Measurements from ENCODE around the gene PFDN2.

PFDN2 gene

GRCh38 chr1:161080441-161081405 lies 37.1 kb downstream of the PFDN2 start:
- H3K27ac ChIP-seq (replicated peaks; ENCODE audit: low read length): no peak overlapping the region
- H3K4me1 ChIP-seq (ENCODE audit: control insufficient read depth in 2 of 2, insufficient read depth in 1 of 2, low read depth in 1 of 2, low read length in 2 of 2): peaks cover 6 to 7% of the 10 kb centered on the region in 2 donors
- no peak overlapping the region for H4K91ac ChIP-seq (ENCODE audit: low read depth, low read length, poor library complexity)
- no peaks in the 10 kb centered on the region for H3K36me3 ChIP-seq (replicated peaks in 1 of 2; ENCODE audit: control insufficient read depth in 2 of 2, insufficient read depth in 2 of 2, low read length in 2 of 2)
- no peaks in the 10 kb centered on the region for H3K9me3 ChIP-seq (replicated peaks in 1 of 2; ENCODE audit: control insufficient read depth in 2 of 2, insufficient read depth in 1 of 2, low read depth in 1 of 2, low read length in 2 of 2)
- no peak overlapping the region for H4K8ac ChIP-seq (ENCODE audit: low read depth, low read length)
- no peak for DNase-seq (ENCODE audit: low spot score)
- H2BK12ac ChIP-seq (ENCODE audit: low read length): no peak overlapping the region
- peak overlapping the region; percentile 35 for H3K18ac ChIP-seq (ENCODE audit: low read length)
- no peak overlapping the region for H2AFZ ChIP-seq (ENCODE audit: low read length)
- no peak overlapping the region for H3K4ac ChIP-seq (ENCODE audit: low read length)
- H2BK5ac ChIP-seq (ENCODE audit: low read length): no peak overlapping the region
- H2AK5ac ChIP-seq (ENCODE audit: low read depth, low read length): no peak overlapping the region
- H3K27me3 ChIP-seq (ENCODE audit: control insufficient read depth in 3 of 3, insufficient read depth in 3 of 3, low read depth in 1 of 3, low read length in 3 of 3): peaks cover 0 to 8% (median 0%) of the 10 kb centered on the region in 3 experiments
- H3K79me1 ChIP-seq (ENCODE audit: low read depth, low read length): no peaks in the 10 kb centered on the region
- no peak overlapping the region for H3K23ac ChIP-seq (ENCODE audit: low read depth, low read length, poor library complexity)
- H3K4me2 ChIP-seq (ENCODE audit: insufficient read depth, low read length, poor library complexity, severe bottlenecking): no peak overlapping the region
- H3K4me3 ChIP-seq (ENCODE audit: low read length in 2 of 2): no peak overlapping the region
- WGBS, 2 donors (ENCODE audit: extremely low coverage in 2 of 2, insufficient read length in 2 of 2, insufficient replicate concordance in 1 of 2): no CpG with 5 or more reads among the region's 5 CpGs
- no peak overlapping the region for H2BK120ac ChIP-seq (ENCODE audit: low read depth, low read length)
- no peak overlapping the region for H3K14ac ChIP-seq (ENCODE audit: low read length)
- H2BK15ac ChIP-seq (ENCODE audit: low read length): no peak overlapping the region
- no peak overlapping the region for H3K9ac ChIP-seq (ENCODE audit: low read depth, low read length, poor library complexity)

GRCh38 chr1:161079436-161080110 lies 38.3 kb downstream of the PFDN2 start:
- Histone ChIP-seq H3K14ac (ENCODE audit: low read length) (no peak overlapping the region), H3K36me3 (replicated peaks in 1 of 2; ENCODE audit: control insufficient read depth in 2 of 2, insufficient read depth in 2 of 2, low read length in 2 of 2) (no peaks in the 10 kb centered on the region), H2AK5ac (ENCODE audit: low read depth, low read length) (no peak overlapping the region), H2BK15ac (ENCODE audit: low read length) (no peak overlapping the region), H3K4me2 (ENCODE audit: insufficient read depth, low read length, poor library complexity, severe bottlenecking) (no peak overlapping the region), H2BK12ac (ENCODE audit: low read length) (no peak overlapping the region), H3K4me3 (ENCODE audit: low read length in 2 of 2) (no peak overlapping the region), H3K79me1 (ENCODE audit: low read depth, low read length) (no peaks in the 10 kb centered on the region), H3K9ac (ENCODE audit: low read depth, low read length, poor library complexity) (no peak overlapping the region), H3K23ac (ENCODE audit: low read depth, low read length, poor library complexity) (peak overlapping the region; percentile 43), H4K91ac (ENCODE audit: low read depth, low read length, poor library complexity) (no peak overlapping the region), H3K9me3 (replicated peaks in 1 of 2; ENCODE audit: control insufficient read depth in 2 of 2, insufficient read depth in 1 of 2, low read depth in 1 of 2, low read length in 2 of 2) (no peaks in the 10 kb centered on the region), H3K4me1 (ENCODE audit: control insufficient read depth in 2 of 2, insufficient read depth in 1 of 2, low read depth in 1 of 2, low read length in 2 of 2) (peaks cover 4 to 7% of the 10 kb centered on the region in 2 donors), H3K4ac (ENCODE audit: low read length) (no peak overlapping the region), H3K27ac (replicated peaks; ENCODE audit: low read length) (no peak overlapping the region), H2BK5ac (ENCODE audit: low read length) (peak overlapping the region; percentile 32), H2AFZ (ENCODE audit: low read length) (no peak overlapping the region), H2BK120ac (ENCODE audit: low read depth, low read length) (no peak overlapping the region), H3K18ac (ENCODE audit: low read length) (no peak overlapping the region), H3K27me3 (ENCODE audit: control insufficient read depth in 3 of 3, insufficient read depth in 3 of 3, low read depth in 1 of 3, low read length in 3 of 3) (peaks cover 0 to 8% (median 0%) of the 10 kb centered on the region in 3 experiments), H4K8ac (ENCODE audit: low read depth, low read length) (no peak overlapping the region)
- no CpG with 5 or more reads among the region's 41 CpGs for WGBS, 2 donors (ENCODE audit: extremely low coverage in 2 of 2, insufficient read length in 2 of 2, insufficient replicate concordance in 1 of 2)
- DNase-seq (ENCODE audit: low spot score): no peak

GRCh38 chr1:161077426-161077825 lies 40.4 kb downstream of the PFDN2 start:
- H3K4ac ChIP-seq (ENCODE audit: low read length): no peak overlapping the region
- no peak overlapping the region for H4K91ac ChIP-seq (ENCODE audit: low read depth, low read length, poor library complexity)
- no peak overlapping the region for H3K9ac ChIP-seq (ENCODE audit: low read depth, low read length, poor library complexity)
- H3K18ac ChIP-seq (ENCODE audit: low read length): peak overlapping the region; percentile 77
- no peak overlapping the region for H3K23ac ChIP-seq (ENCODE audit: low read depth, low read length, poor library complexity)
- H2AK5ac ChIP-seq (ENCODE audit: low read depth, low read length): peak overlapping the region; percentile 20
- no peak overlapping the region for H2AFZ ChIP-seq (ENCODE audit: low read length)
- H3K4me1 ChIP-seq (ENCODE audit: control insufficient read depth in 2 of 2, insufficient read depth in 1 of 2, low read depth in 1 of 2, low read length in 2 of 2): peaks cover 8 to 20% of the 10 kb centered on the region in 2 donors
- no peak overlapping the region for H4K8ac ChIP-seq (ENCODE audit: low read depth, low read length)
- no peak overlapping the region for H3K4me3 ChIP-seq (ENCODE audit: low read length in 2 of 2)
- H2BK15ac ChIP-seq (ENCODE audit: low read length): no peak overlapping the region
- no CpG with 5 or more reads among the region's 9 CpGs for WGBS, 2 donors (ENCODE audit: extremely low coverage in 2 of 2, insufficient read length in 2 of 2, insufficient replicate concordance in 1 of 2)
- no peaks in the 10 kb centered on the region for H3K79me1 ChIP-seq (ENCODE audit: low read depth, low read length)
- peaks cover 0 to 8% (median 0%) of the 10 kb centered on the region in 3 experiments for H3K27me3 ChIP-seq (ENCODE audit: control insufficient read depth in 3 of 3, insufficient read depth in 3 of 3, low read depth in 1 of 3, low read length in 3 of 3)
- H3K27ac ChIP-seq (replicated peaks; ENCODE audit: low read length): no peak overlapping the region
- H3K9me3 ChIP-seq (replicated peaks in 1 of 2; ENCODE audit: control insufficient read depth in 2 of 2, insufficient read depth in 1 of 2, low read depth in 1 of 2, low read length in 2 of 2): no peaks in the 10 kb centered on the region
- no peak overlapping the region for H2BK120ac ChIP-seq (ENCODE audit: low read depth, low read length)
- DNase-seq (ENCODE audit: low spot score): no peak
- H3K36me3 ChIP-seq (replicated peaks in 1 of 2; ENCODE audit: control insufficient read depth in 2 of 2, insufficient read depth in 2 of 2, low read length in 2 of 2): no peaks in the 10 kb centered on the region
- H2BK5ac ChIP-seq (ENCODE audit: low read length): no peak overlapping the region
- H3K14ac ChIP-seq (ENCODE audit: low read length): peak overlapping the region; percentile 90
- H2BK12ac ChIP-seq (ENCODE audit: low read length): no peak overlapping the region
- no peak overlapping the region for H3K4me2 ChIP-seq (ENCODE audit: insufficient read depth, low read length, poor library complexity, severe bottlenecking)

- Histone ChIP-seq H3K9me3 (replicated peaks in 1 of 2; ENCODE audit: control insufficient read depth in 2 of 2, insufficient read depth in 1 of 2, low read depth in 1 of 2, low read length in 2 of 2) (no peaks in the 10 kb centered on the region), H3K18ac (ENCODE audit: low read length) (peak overlapping the region; percentile 13), H3K4me2 (ENCODE audit: insufficient read depth, low read length, poor library complexity, severe bottlenecking) (no peak overlapping the region), H3K79me1 (ENCODE audit: low read depth, low read length) (no peaks in the 10 kb centered on the region), H3K4ac (ENCODE audit: low read length) (no peak overlapping the region), H3K14ac (ENCODE audit: low read length) (no peak overlapping the region), H3K4me1 (ENCODE audit: control insufficient read depth in 2 of 2, insufficient read depth in 1 of 2, low read depth in 1 of 2, low read length in 2 of 2) (peaks cover 8 to 25% of the 10 kb centered on the region in 2 donors), H2BK120ac (ENCODE audit: low read depth, low read length) (peak overlapping the region; percentile 8), H2BK15ac (ENCODE audit: low read length) (no peak overlapping the region), H2BK12ac (ENCODE audit: low read length) (no peak overlapping the region), H3K27ac (replicated peaks; ENCODE audit: low read length) (no peak overlapping the region), H2AFZ (ENCODE audit: low read length) (no peak overlapping the region), H4K8ac (ENCODE audit: low read depth, low read length) (no peak overlapping the region), H3K23ac (ENCODE audit: low read depth, low read length, poor library complexity) (peak overlapping the region; percentile 29), H3K36me3 (replicated peaks in 1 of 2; ENCODE audit: control insufficient read depth in 2 of 2, insufficient read depth in 2 of 2, low read length in 2 of 2) (no peaks in the 10 kb centered on the region), H3K4me3 (ENCODE audit: low read length in 2 of 2) (no peak overlapping the region), H3K9ac (ENCODE audit: low read depth, low read length, poor library complexity) (no peak overlapping the region), H3K27me3 (ENCODE audit: control insufficient read depth in 3 of 3, insufficient read depth in 3 of 3, low read depth in 1 of 3, low read length in 3 of 3) (peaks cover 0 to 8% (median 0%) of the 10 kb centered on the region in 3 experiments), H2AK5ac (ENCODE audit: low read depth, low read length) (no peak overlapping the region), H4K91ac (ENCODE audit: low read depth, low read length, poor library complexity) (peak overlapping the region; percentile 41), H2BK5ac (ENCODE audit: low read length) (no peak overlapping the region)
- no peak for DNase-seq (ENCODE audit: low spot score)
Observed at GRCh38 chr1:161076410-161076809, 41.4 kb downstream of the PFDN2 start.

All from neuronal stem cell (in vitro differentiated cells).